GM18502 (cell line): ENCODE measurements around the gene POU3F2.

Source experiments
- ATAC-seq: cut with Tn5 transposase; IDR thresholded peaks from one replicate; pipeline ENCODE4 v1.9.1; 2021; ENCODE audit warnings: mild to moderate bottlenecking; ENCODE audit not compliant: unreplicated experiment, poor library complexity

The POU3F2 gene

DNA sequence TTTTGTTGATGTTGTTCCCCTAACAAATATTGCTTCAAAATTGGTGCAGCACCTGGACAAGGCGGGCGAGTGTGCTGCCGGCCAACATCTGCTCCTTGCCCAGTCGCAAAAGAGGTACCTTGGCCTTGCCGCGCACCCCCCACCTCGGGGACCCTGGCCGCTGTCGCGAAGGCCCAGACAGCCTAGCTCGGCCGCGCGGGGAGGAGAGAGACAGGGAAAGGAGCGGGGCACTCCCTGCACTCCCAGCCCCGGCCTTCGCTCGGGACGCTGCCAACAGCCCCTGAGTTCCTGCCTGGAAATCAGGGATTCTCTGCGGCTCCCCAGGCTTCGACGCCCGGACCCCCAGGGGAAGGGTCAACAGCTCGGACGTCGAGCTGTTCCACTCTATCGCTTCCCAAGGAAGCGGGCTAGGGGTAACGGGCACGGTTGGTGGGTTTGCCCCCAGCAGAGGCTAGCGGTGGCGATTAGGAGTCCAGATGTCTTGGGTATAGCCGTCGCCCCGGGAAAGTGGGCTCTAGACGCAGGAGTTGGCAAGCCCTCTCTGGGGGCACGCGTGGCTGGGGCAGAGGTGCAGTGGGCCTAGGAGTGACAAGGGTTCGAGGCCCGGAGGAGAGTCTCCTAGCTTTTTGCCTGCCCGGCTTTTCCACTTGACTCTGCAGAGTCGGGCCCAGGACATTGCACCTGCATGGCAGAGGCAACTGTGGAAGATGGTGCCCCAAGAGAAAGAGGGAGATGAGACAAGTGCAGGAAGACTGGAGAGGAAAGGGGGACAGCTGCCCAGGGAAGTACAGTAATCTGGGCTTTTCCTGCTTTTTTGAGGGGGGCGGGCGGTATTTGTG, 8.2 kb downstream of the POU3F2 start:
- no peak for ATAC-seq

DNA sequence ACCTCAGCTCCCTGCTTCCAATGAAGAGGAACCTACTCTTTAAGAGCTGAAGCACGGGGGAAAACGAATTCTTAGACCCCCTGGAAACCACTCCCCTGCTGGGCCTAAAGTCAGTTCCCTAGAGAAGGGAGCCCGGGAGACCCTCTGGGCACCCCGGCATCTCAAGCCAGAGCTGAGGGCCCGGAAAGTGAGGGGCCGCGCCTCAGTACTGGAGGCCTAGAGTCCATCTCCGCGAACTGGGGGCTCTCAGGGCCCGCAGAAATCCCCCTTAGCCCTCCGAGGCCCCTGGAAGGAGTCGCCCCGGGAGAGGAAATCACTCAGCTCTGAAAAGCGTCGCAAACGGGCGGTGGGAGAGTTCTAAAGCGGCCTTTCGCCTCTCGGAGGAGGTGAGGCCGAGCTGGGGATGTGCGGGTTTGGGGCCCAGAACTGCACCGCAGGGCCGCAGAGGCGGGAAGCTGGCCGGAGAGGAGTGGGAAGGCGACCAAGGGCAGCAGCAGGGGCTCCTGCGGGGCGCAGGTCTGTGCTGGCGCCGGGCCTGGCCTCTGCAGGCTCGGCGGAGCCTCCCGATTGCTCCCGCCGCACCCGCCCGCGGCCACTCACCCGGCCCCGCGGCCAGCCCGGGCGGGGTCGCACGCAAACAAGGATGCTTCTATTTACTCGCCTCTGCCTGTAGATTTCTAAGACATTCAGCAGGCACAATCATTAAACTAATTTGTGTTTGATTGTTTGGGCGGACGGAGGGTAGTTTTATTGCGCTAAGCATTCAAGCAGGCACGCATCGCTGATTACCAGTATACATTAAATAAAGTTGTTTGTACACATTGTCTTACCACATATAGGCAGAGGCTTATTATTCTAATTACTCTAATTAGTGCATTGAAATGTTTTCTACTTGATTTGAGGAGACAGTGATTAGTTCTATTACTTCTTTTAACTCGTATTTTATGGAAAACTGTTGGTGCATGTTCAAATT, 9.2 kb downstream of the POU3F2 start:
- ATAC-seq: no peak

DNA sequence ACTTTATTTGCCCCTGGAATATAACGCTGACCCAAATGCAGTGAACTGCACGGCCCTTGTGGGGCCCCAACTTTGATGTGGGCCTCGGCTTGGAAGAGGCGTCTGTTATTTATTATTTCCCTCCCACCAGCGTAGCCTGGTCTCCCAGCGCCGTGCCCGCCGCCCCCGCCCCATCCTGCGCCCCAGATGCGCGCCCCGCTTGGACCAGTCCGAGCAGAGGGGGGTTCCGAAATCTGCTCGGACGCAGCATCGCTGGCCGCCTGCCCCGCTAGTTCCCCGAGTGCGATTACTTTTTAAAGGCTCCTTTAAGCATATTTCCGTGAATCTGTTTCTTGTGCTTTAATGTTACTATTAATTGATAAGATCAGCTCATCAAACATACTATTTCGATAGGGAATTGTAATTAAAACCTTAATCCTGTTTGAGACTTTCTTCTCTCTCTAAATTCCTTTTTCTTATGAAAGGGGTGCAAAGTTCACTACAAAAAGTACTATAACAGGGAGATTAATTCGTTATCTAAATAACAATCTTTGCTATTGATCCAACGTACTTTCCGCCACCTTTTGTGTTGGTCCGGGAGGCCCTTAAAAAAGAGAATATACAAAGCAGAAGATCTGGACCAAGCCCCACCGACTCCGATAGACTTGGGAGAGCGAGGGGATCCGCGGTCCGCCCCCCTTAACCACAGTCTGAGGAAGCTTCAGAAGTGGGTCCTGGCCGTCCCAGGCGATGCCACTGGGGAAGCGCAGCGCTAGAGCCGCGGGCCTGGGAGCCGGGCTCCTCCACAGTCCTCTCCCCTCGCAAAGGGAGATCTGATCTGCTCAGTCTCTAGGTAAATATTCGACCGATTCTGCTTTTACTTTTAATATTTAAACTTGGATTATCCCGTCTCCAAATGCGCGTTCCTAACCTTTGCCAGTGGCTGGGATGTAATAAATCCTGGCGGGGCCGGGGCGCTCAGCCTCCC, 10.2 kb downstream of the POU3F2 start:
- no peak for ATAC-seq

GRCh38 chr6:98845211-98846020, 11.0 kb downstream of the POU3F2 start:
- peak; percentile 69 for ATAC-seq

GRCh38 chr6:98846021-98846380, 11.6 kb downstream of the POU3F2 start:
- ATAC-seq: no peak

DNA sequence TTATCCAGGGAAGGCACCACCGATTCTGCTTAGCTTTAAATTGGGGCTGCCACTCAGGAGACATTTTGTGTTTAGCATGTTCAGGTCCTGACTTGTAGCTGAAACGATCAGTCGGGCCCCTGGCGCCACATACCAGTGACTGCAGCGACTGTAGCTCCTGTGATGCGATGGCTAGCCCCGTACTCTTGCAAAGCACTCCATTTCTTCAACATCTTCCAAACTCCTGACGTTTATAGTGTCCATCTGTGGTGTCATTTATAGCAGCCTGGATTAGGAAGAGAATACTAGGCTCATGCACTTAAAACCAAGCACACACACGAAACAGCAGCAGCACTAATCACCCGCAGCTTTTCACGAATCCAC, 13.0 kb downstream of the POU3F2 start:
- no peak for ATAC-seq

- peak; percentile 53 for ATAC-seq
Observed at GRCh38 chr6:98847779-98848538, 13.6 kb downstream of the POU3F2 start.

GRCh38 chr6:98848539-98849242, 14.3 kb downstream of the POU3F2 start:
- no peak for ATAC-seq

GRCh38 chr6:98864497-98864896, 30.1 kb downstream of the POU3F2 start:
- no peak for ATAC-seq

DNA sequence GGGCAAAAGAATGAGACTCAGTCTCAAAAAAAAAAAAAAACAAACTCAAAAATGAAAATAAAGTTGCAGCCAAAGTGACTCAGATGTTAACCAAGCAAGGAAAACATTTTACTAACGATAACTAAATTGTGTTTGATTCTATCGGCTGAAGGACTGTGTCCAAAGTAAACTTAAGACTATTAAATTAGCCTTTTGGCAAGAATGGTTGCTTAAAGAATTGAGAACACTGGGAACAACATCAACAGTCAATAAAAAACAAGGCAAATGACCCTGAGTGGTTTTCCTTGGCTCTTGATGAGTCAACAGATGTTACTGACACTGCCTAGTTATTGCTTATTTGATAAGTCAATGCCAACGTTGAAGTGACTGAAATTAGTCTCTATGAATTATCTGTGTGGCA, 36.7 kb downstream of the POU3F2 start:
- ATAC-seq: no peak

- ATAC-seq: no peak
Observed at GRCh38 chr6:98871821-98872220, 37.4 kb downstream of the POU3F2 start.

- no peak for ATAC-seq
Observed at GRCh38 chr6:98875375-98875774, 41.0 kb downstream of the POU3F2 start.

GRCh38 chr6:98877250-98877649, 42.9 kb downstream of the POU3F2 start:
- no peak for ATAC-seq

DNA sequence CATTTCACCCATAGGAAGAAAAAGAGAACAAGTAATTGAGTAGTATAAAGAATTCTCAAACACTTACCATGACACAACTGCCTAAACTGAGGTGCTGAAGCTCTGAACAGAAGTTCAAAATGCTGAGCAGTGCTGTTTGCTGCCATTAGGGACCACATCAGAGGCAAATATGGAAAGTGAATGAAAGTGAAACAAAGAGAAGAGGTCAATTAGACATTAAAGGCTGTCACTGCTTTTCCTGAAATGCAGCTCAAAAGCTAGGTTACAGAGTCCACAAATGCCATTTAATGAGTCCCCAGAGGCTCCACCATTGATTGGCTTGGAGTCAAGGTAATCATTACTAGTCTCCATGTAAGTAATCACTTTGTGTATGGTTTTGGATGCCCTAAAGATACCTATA, 46.1 kb downstream of the POU3F2 start:
- ATAC-seq: peak; percentile 84

- no peak for ATAC-seq
Observed at GRCh38 chr6:98885330-98885729, 51.0 kb downstream of the POU3F2 start.

DNA sequence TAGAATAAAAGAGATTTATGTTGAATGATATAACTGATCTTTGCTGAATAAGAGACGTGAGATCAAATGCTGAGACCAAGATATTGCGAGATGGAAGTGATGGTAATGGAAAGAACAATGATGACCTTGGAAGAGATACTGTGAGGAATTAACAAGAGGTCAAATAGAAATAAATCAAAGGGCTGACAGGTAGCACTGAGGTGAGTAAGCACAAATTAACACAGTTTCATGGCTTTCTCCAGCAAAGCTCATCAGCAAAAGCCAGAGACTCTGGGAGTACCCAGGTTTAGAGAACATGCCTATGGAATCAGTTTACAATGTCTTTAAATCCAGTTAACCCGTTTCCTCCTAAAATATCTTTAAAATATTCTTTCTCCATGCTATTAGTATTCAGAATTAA, 53.3 kb downstream of the POU3F2 start:
- no peak for ATAC-seq
